Right hindlimb (tissue), 1 donor: ENCODE results near the gene TGFBR1.

Experiments used
- DNase-seq: peaks from one replicate; pipeline ENCODE4 v3.0.0-alpha.2; 2018

TGFBR1 gene

GRCh38 chr9:99108131-99108530 is 3.2 kb downstream of the TGFBR1 start:
- DNase-seq = no peak

- DNase-seq = no peak
Observed at GRCh38 chr9:99109522-99109921, 4.6 kb downstream of the TGFBR1 start.

- no peak for DNase-seq
Observed at GRCh38 chr9:99112750-99113413, 8.0 kb downstream of the TGFBR1 start.

GRCh38 chr9:99113414-99114048 is 8.6 kb downstream of the TGFBR1 start:
- no peak for DNase-seq

DNA sequence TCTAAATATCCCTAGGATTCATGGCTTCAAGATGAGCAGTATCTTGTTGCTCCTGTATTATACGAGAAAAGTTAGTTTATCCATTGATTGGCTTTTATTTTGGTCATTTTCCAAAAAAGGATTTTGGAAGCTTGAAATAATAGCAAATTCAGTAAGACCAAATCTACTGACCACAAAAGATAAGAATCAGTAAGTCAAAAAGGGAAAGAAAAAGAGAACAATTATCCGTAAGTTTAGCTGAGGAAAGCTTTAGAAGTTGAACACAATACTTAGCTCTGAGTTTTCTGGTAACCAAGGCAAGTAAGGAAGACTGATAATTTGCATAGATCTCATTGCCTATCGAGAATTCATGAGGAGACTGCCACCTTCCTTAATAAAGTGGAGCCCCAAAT is 9.1 kb downstream of the TGFBR1 start:
- DNase-seq = no peak

DNA sequence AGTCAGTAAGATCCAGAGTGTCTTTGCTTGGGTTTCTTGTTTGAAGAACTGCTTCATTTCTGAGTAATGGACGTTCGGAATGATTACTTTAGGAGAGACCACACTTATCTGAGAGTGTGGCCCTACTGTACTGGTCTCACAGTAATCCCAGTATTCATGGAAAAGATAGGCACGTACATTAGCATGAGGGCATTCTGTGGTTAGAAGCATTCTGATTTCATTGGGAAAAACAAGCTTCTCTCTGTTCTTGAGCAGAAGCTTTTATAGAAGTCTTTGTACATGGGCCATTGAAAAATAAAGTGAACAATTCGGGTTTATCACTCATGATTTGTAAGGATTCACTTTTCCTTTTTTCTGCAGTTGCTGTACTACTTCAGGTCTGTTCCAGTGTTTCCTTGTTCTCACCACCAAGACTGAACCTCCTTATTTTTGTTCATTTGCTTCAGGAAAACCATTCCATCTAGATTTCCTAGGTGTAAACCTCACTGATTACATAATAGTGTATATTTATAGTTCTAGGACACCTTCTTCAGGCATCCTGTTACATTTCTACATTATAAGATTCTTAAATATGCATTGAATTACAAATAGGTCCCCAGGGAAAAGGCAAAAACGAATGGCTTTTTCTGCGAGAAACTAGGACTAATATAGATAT is 10.1 kb downstream of the TGFBR1 start:
- no peak for DNase-seq

GRCh38 chr9:99116003-99116411 is 11.1 kb downstream of the TGFBR1 start:
- DNase-seq = no peak

- no peak for DNase-seq
Observed at GRCh38 chr9:99118782-99119466, 14.0 kb downstream of the TGFBR1 start.

DNA sequence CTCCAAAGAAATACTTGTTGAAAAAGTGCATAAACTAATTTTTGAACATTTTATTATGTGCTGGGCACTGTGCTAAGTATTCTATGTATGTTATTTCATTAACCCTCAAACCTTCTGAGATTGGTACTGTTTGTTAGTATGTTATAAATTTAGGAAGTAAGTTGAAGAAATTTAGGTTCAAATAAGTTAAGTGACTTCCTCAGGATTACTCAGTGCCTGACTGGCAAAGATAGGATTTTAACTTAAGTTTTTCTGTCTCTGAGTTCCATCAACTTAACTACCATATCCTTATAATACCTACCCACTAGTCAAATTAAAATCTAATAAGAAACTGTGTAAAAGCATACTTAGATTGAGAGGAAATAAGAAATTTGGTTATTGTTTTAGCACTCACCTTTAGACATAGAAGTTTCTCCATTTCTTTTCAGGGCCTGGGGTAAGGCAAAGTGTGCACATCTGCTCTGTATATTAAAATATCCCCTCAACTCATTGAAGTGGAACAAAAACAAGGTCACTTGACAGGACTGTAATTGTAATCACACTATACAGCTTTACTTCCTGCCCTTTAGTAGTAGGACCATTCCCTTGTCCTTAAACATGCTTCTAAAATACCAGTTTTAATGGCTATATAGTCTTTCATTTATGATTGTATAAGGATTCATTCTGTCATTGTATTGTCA is 15.2 kb downstream of the TGFBR1 start:
- no peak for DNase-seq

DNA sequence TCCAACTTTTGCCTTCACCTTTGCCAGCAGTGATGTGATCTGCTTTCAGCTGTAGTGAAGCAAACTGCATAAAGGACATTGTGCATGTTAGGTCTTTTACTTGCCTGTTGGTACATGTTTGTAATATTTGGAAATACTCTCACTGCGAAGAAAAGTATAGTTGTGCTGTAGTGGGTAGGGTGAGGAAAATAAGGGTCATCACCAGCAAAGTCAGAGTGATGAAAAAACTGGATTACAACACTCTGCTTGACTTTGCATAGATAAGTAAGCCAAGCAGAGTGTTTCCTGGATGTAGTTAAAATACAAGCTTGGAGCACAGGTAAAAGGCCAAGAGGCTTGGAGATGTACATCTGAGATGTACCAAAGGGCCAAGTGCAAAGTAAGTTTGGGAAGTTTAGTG is 16.7 kb downstream of the TGFBR1 start:
- no peak for DNase-seq

DNA sequence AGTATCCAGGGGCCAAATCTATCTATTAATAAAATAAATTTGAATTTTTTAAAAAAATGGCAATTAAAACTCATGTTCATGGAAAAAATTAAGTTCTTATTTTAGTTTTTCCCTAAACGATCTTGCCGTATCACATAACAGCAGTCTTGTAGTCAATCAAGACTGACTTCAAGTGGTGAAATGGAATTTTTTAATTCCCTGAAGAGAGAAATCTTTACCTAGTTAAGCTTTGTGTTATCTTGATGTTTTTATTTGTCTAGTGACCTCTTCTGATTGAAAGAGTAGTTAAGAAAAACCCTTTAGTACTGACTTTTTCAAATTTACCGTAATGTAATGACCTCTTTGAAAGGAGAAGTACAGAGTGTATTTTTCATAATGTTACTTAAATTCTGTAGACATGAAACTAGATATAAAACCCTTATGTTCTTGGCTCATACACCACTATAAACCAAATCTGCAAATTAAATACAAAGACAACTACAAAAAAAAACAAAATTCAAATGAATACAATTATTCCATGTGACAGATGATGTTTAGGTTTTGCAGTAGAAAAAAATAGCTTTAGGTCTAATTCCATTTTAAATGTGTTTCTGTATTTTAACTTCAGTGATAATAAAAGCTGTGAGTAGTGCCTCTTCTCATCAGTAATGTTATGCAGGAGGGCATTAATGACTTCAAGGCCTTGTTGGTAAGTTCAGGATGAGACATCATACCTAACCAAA is 19.8 kb downstream of the TGFBR1 start:
- no peak for DNase-seq

GRCh38 chr9:99125446-99125845 is 20.5 kb downstream of the TGFBR1 start:
- DNase-seq = no peak

- DNase-seq = no peak
Observed at GRCh38 chr9:99126312-99126711, 21.4 kb downstream of the TGFBR1 start.

DNA sequence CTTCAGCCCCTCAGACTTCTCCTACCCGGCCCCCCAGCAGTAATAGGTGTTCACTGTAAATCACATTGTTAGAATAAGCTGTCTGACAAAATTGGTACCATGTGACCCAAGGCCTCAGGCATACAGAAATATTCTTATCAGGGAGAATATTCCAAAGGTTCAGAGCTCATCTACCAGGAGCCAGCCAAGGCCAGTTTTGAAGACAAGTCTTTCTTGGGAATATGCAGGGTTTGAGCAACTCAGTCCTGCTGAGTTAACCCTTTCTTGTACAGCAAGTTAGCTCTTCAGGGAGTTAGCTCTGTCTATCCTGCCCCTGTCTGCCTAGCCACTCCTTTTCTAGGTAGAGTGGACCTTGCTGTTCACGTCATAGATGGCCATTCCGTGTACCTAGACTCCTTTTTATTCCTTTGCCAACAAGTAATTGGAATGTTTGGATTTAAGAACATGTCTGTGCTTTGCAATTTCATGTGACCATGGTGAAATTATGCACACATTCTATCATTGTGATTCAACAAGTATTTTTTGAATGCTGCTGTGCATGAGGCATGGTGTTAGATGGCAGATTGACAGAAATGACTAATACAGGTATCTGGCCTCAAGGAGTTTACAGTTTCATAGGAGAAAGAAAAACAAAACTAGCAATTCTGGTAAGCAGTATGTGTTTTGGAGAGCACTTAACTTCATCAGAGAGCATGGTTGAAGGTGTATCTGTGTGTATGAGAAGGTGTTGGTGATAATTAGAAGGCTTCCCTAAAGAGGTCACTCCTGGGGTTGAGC is 22.6 kb downstream of the TGFBR1 start:
- DNase-seq = no peak

- DNase-seq = no peak
Observed at GRCh38 chr9:99128133-99128406, 23.2 kb downstream of the TGFBR1 start.

- no peak for DNase-seq
Observed at GRCh38 chr9:99129091-99129490, 24.2 kb downstream of the TGFBR1 start.

- DNase-seq = no peak
Observed at GRCh38 chr9:99130069-99130468, 25.2 kb downstream of the TGFBR1 start.

- DNase-seq = no peak
Observed at GRCh38 chr9:99133145-99133544, 28.2 kb downstream of the TGFBR1 start.

DNA sequence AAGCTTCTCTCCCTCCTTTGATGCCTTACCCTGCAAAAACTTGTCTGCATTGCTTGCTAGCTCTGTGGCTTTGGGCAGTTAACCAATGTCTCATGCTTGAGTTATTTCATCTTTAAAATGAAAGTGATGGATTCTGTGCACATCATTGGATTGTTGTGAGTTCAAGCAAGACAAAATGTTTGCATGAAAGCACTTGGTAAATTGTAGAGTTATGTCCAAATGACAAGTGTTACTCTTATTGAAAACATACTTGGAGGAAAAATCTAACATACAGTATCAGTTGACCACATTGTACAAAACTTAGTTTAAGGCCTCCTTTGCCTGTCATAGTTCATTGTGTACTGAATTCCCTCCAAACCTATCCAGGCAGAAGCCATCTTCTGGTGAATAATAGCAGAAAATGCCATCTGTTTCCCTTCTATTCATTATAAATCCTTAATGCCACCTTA is 30.0 kb downstream of the TGFBR1 start:
- no peak for DNase-seq

DNA sequence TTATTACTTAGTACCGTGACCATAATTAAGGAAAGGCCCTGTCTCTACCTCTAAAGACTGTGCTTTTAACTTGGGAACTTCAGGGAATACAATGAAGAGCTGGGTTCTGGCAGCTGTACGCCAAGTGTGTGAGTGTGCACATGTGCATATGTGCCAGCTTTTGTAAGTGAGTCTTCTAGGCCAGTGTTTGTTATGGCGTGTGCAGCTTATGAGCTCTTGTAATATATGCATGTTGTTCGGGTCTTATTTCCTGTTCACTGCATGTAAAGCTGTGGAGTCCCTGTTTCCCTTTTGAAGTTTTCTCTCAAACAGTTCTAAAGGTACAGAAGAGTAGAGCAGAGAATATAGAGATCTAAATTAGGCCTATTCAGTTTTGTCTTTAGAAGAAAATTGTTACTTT is 30.5 kb downstream of the TGFBR1 start:
- DNase-seq = no peak

GRCh38 chr9:99137225-99137624 is 32.3 kb downstream of the TGFBR1 start:
- no peak for DNase-seq

GRCh38 chr9:99137891-99138290 is 33.0 kb downstream of the TGFBR1 start:
- no peak for DNase-seq
